Measurements from ENCODE around the gene SNAPC1.
A peak's percentile ranks its signal among the peaks of the same experiment; 100 is the strongest.
"Not testable (repeated sequence)": the region's sequence is repeated elsewhere in the genome, so short reads cannot be mapped to it uniquely, and the experiment has no call there.

The SNAPC1 gene

GRCh38 chr14:61751475-61751989, 10.7 kb upstream of the SNAPC1 start:
- Histone ChIP-seq H2BK120ac (ENCODE audit: low read depth, low read length) (no peak overlapping the region), H3K56ac (ENCODE audit: low read length) (peak overlapping the region; percentile 85), H3K4me1 (ENCODE audit: control insufficient read depth, low read depth, low read length) (no peaks in the 10 kb centered on the region), H4K8ac (ENCODE audit: low read depth, low read length) (peak overlapping the region; percentile 99), H3K4me3 (ENCODE audit: low read length) (no peak overlapping the region), H3K36me3 (ENCODE audit: control insufficient read depth, insufficient read depth, low read length) (peaks cover 1% of the 10 kb centered on the region), H3K27me3 (ENCODE audit: insufficient read depth, low read length, poor library complexity) (no peaks in the 10 kb centered on the region), H3K79me1 (ENCODE audit: low read length) (no peaks in the 10 kb centered on the region), H2BK15ac (replicated peaks; ENCODE audit: low read depth) (no peak overlapping the region), H3K4me2 (ENCODE audit: low read length) (peak overlapping the region; percentile 72), H3K23ac (ENCODE audit: low read length) (no peak overlapping the region), H2BK5ac (ENCODE audit: low read length) (no peak overlapping the region), H3K79me2 (ENCODE audit: control insufficient read depth, insufficient read depth, low read length) (no peaks in the 10 kb centered on the region), H4K5ac (ENCODE audit: low read length) (no peak overlapping the region), H3K18ac (ENCODE audit: low read length) (peak overlapping the region; percentile 62), H2AK5ac (ENCODE audit: low read length) (no peak overlapping the region), H3K4ac (ENCODE audit: low read depth, low read length) (peak overlapping the region; percentile 38), H3K9ac (ENCODE audit: low read length) (peak overlapping the region; percentile 74), H3K27ac (ENCODE audit: low read depth, low read length) (no peak overlapping the region)
- DNase-seq, result no peak
- no CpG with 5 or more reads among the region's 8 CpGs for WGBS (ENCODE audit: extremely low coverage, insufficient coverage, low lambda C conversion rate)

- Histone ChIP-seq H3K4ac (ENCODE audit: low read depth, low read length) (no peak overlapping the region), H3K9ac (ENCODE audit: low read length) (no peak overlapping the region), H3K27me3 (ENCODE audit: insufficient read depth, low read length, poor library complexity) (no peaks in the 10 kb centered on the region), H2BK120ac (ENCODE audit: low read depth, low read length) (no peak overlapping the region), H2BK15ac (replicated peaks; ENCODE audit: low read depth) (no peak overlapping the region), H3K27ac (ENCODE audit: low read depth, low read length) (no peak overlapping the region), H3K18ac (ENCODE audit: low read length) (no peak overlapping the region), H3K4me3 (ENCODE audit: low read length) (no peak overlapping the region), H3K4me1 (ENCODE audit: control insufficient read depth, low read depth, low read length) (no peaks in the 10 kb centered on the region), H3K23ac (ENCODE audit: low read length) (no peak overlapping the region), H3K79me1 (ENCODE audit: low read length) (no peaks in the 10 kb centered on the region), H3K4me2 (ENCODE audit: low read length) (no peak overlapping the region), H3K36me3 (ENCODE audit: control insufficient read depth, insufficient read depth, low read length) (no peaks in the 10 kb centered on the region), H3K79me2 (ENCODE audit: control insufficient read depth, insufficient read depth, low read length) (no peaks in the 10 kb centered on the region), H4K5ac (ENCODE audit: low read length) (no peak overlapping the region), H3K56ac (ENCODE audit: low read length) (no peak overlapping the region), H2AK5ac (ENCODE audit: low read length) (no peak overlapping the region), H2BK5ac (ENCODE audit: low read length) (no peak overlapping the region), H4K8ac (ENCODE audit: low read depth, low read length) (no peak overlapping the region)
- peak; percentile 27 for DNase-seq
- no CpG with 5 or more reads among the region's 4 CpGs for WGBS (ENCODE audit: extremely low coverage, insufficient coverage, low lambda C conversion rate)
Observed at GRCh38 chr14:61752626-61753025, 9.6 kb upstream of the SNAPC1 start.

GRCh38 chr14:61753631-61754030, 8.6 kb upstream of the SNAPC1 start:
- no peak overlapping the region for H2BK5ac ChIP-seq (ENCODE audit: low read length)
- peak; percentile 25 for DNase-seq
- peak overlapping the region; percentile 62 for H3K4ac ChIP-seq (ENCODE audit: low read depth, low read length)
- no peak overlapping the region for H3K4me3 ChIP-seq (ENCODE audit: low read length)
- no peak overlapping the region for H3K18ac ChIP-seq (ENCODE audit: low read length)
- H3K9ac ChIP-seq (ENCODE audit: low read length), result no peak overlapping the region
- no peak overlapping the region for H2BK120ac ChIP-seq (ENCODE audit: low read depth, low read length)
- H3K23ac ChIP-seq (ENCODE audit: low read length), result no peak overlapping the region
- no peak overlapping the region for H4K8ac ChIP-seq (ENCODE audit: low read depth, low read length)
- no peaks in the 10 kb centered on the region for H3K4me1 ChIP-seq (ENCODE audit: control insufficient read depth, low read depth, low read length)
- H3K4me2 ChIP-seq (ENCODE audit: low read length), result no peak overlapping the region
- H3K27me3 ChIP-seq (ENCODE audit: insufficient read depth, low read length, poor library complexity), result no peaks in the 10 kb centered on the region
- no peaks in the 10 kb centered on the region for H3K79me2 ChIP-seq (ENCODE audit: control insufficient read depth, insufficient read depth, low read length)
- no peak overlapping the region for H3K27ac ChIP-seq (ENCODE audit: low read depth, low read length)
- no peak overlapping the region for H2AK5ac ChIP-seq (ENCODE audit: low read length)
- no peak overlapping the region for H4K5ac ChIP-seq (ENCODE audit: low read length)
- no peaks in the 10 kb centered on the region for H3K79me1 ChIP-seq (ENCODE audit: low read length)
- no peaks in the 10 kb centered on the region for H3K36me3 ChIP-seq (ENCODE audit: control insufficient read depth, insufficient read depth, low read length)
- H3K56ac ChIP-seq (ENCODE audit: low read length), result no peak overlapping the region
- no peak overlapping the region for H2BK15ac ChIP-seq (replicated peaks; ENCODE audit: low read depth)

GRCh38 chr14:61754627-61755381, 7.4 kb upstream of the SNAPC1 start:
- no peak overlapping the region for H2BK15ac ChIP-seq (replicated peaks; ENCODE audit: low read depth)
- H2BK5ac ChIP-seq (ENCODE audit: low read length), result no peak overlapping the region
- no peak overlapping the region for H3K56ac ChIP-seq (ENCODE audit: low read length)
- no peaks in the 10 kb centered on the region for H3K4me1 ChIP-seq (ENCODE audit: control insufficient read depth, low read depth, low read length)
- WGBS (ENCODE audit: extremely low coverage, insufficient coverage, low lambda C conversion rate), result no CpG with 5 or more reads among the region's 5 CpGs
- H3K27ac ChIP-seq (ENCODE audit: low read depth, low read length), result no peak overlapping the region
- H3K4me2 ChIP-seq (ENCODE audit: low read length), result no peak overlapping the region
- no peak overlapping the region for H4K5ac ChIP-seq (ENCODE audit: low read length)
- H2BK120ac ChIP-seq (ENCODE audit: low read depth, low read length), result no peak overlapping the region
- no peaks in the 10 kb centered on the region for H3K79me2 ChIP-seq (ENCODE audit: control insufficient read depth, insufficient read depth, low read length)
- no peak overlapping the region for H3K23ac ChIP-seq (ENCODE audit: low read length)
- H3K27me3 ChIP-seq (ENCODE audit: insufficient read depth, low read length, poor library complexity), result no peaks in the 10 kb centered on the region
- no peak overlapping the region for H3K18ac ChIP-seq (ENCODE audit: low read length)
- no peak overlapping the region for H3K4me3 ChIP-seq (ENCODE audit: low read length)
- no peak overlapping the region for H4K8ac ChIP-seq (ENCODE audit: low read depth, low read length)
- H3K79me1 ChIP-seq (ENCODE audit: low read length), result no peaks in the 10 kb centered on the region
- peak overlapping the region; percentile 75 for H2AK5ac ChIP-seq (ENCODE audit: low read length)
- no peak overlapping the region for H3K9ac ChIP-seq (ENCODE audit: low read length)
- peak; percentile 68 for DNase-seq
- no peak overlapping the region for H3K4ac ChIP-seq (ENCODE audit: low read depth, low read length)
- H3K36me3 ChIP-seq (ENCODE audit: control insufficient read depth, insufficient read depth, low read length), result no peaks in the 10 kb centered on the region

GRCh38 chr14:61755382-61755742, 6.9 kb upstream of the SNAPC1 start:
- H3K4me2 ChIP-seq (ENCODE audit: low read length); H3K27ac ChIP-seq (ENCODE audit: low read depth, low read length); H2BK15ac ChIP-seq (replicated peaks; ENCODE audit: low read depth); H3K4ac ChIP-seq (ENCODE audit: low read depth, low read length); H3K23ac ChIP-seq (ENCODE audit: low read length); H3K56ac ChIP-seq (ENCODE audit: low read length); H2BK120ac ChIP-seq (ENCODE audit: low read depth, low read length); H3K79me1 ChIP-seq (ENCODE audit: low read length); H4K5ac ChIP-seq (ENCODE audit: low read length); H3K36me3 ChIP-seq (ENCODE audit: control insufficient read depth, insufficient read depth, low read length); H3K4me3 ChIP-seq (ENCODE audit: low read length); H3K9ac ChIP-seq (ENCODE audit: low read length); H3K18ac ChIP-seq (ENCODE audit: low read length); H3K27me3 ChIP-seq (ENCODE audit: insufficient read depth, low read length, poor library complexity); H3K4me1 ChIP-seq (ENCODE audit: control insufficient read depth, low read depth, low read length); H2AK5ac ChIP-seq (ENCODE audit: low read length); H4K8ac ChIP-seq (ENCODE audit: low read depth, low read length); H3K79me2 ChIP-seq (ENCODE audit: control insufficient read depth, insufficient read depth, low read length); H2BK5ac ChIP-seq (ENCODE audit: low read length): not testable (repeated sequence)
- peak; percentile 80 for DNase-seq

- DNase-seq, result no peak
- H3K79me2 ChIP-seq (ENCODE audit: control insufficient read depth, insufficient read depth, low read length), result no peaks in the 10 kb centered on the region
- H3K9ac ChIP-seq (ENCODE audit: low read length), result no peak overlapping the region
- no peak overlapping the region for H4K5ac ChIP-seq (ENCODE audit: low read length)
- no peak overlapping the region for H4K8ac ChIP-seq (ENCODE audit: low read depth, low read length)
- no peak overlapping the region for H3K4me3 ChIP-seq (ENCODE audit: low read length)
- no peak overlapping the region for H2AK5ac ChIP-seq (ENCODE audit: low read length)
- no peaks in the 10 kb centered on the region for H3K27me3 ChIP-seq (ENCODE audit: insufficient read depth, low read length, poor library complexity)
- H3K4me1 ChIP-seq (ENCODE audit: control insufficient read depth, low read depth, low read length), result no peaks in the 10 kb centered on the region
- WGBS (ENCODE audit: extremely low coverage, insufficient coverage, low lambda C conversion rate), result no CpG with 5 or more reads among the region's 2 CpGs
- no peak overlapping the region for H3K56ac ChIP-seq (ENCODE audit: low read length)
- H2BK15ac ChIP-seq (replicated peaks; ENCODE audit: low read depth), result no peak overlapping the region
- H3K4me2 ChIP-seq (ENCODE audit: low read length), result no peak overlapping the region
- H3K27ac ChIP-seq (ENCODE audit: low read depth, low read length), result no peak overlapping the region
- H3K79me1 ChIP-seq (ENCODE audit: low read length), result no peaks in the 10 kb centered on the region
- H3K36me3 ChIP-seq (ENCODE audit: control insufficient read depth, insufficient read depth, low read length), result no peaks in the 10 kb centered on the region
- no peak overlapping the region for H3K18ac ChIP-seq (ENCODE audit: low read length)
- H3K4ac ChIP-seq (ENCODE audit: low read depth, low read length), result no peak overlapping the region
- no peak overlapping the region for H2BK120ac ChIP-seq (ENCODE audit: low read depth, low read length)
- H3K23ac ChIP-seq (ENCODE audit: low read length), result no peak overlapping the region
- no peak overlapping the region for H2BK5ac ChIP-seq (ENCODE audit: low read length)
Observed at GRCh38 chr14:61756135-61756534, 6.1 kb upstream of the SNAPC1 start.
